K562 (cell line): ENCODE results near the gene VGF. TPM values are rescaled to one million over a fixed set of nuclear protein-coding genes. Genes with fewer than 3 reads are reported as not detected.
A peak's percentile ranks its signal among the peaks of the same experiment; 100 is the strongest.

Experiments used
- ASH1L ChIP-seq: fragments of 450-650 bp; IDR thresholded peaks from 2 replicates; pipeline ENCODE4 v1.6.1; 2018; ENCODE audit warnings: borderline replicate concordance, mild to moderate bottlenecking, low read depth; ENCODE audit not compliant: partially characterized antibody
- BMI1 ChIP-seq: fragments of 150-350 bp; IDR thresholded peaks from 2 replicates; pipeline ENCODE4 v1.6.1; 2014; ENCODE audit warnings: low read length
- DNMT1 ChIP-seq: fragments of 450-650 bp; IDR thresholded peaks from 2 replicates; pipeline ENCODE4 v1.6.1; 2016; ENCODE audit warnings: antibody characterized with exemption, mild to moderate bottlenecking
- KLF10 ChIP-seq: fragments of 250-450 bp; sonication (Bioruptor Pico); IDR thresholded peaks from 2 replicates; pipeline ENCODE4 v1.6.1; 2021; ENCODE audit warnings: matching md5 sums
- MAFG ChIP-seq: fragments of 450-650 bp; conservative IDR thresholded peaks from 2 replicates; pipeline ENCODE4 v1.6.1; 2016; ENCODE audit warnings: missing genetic modification characterization, missing compliant biosample characterization
- MTA2 ChIP-seq: fragments of 450-650 bp; IDR thresholded peaks from 2 replicates; pipeline ENCODE4 v1.6.1; 2016; ENCODE audit warnings: low read depth
- MYC ChIP-seq, 2 experiments: fragments of 250-450 bp in 1 of 2; sonication (Bioruptor Pico) in 1 of 2; IDR thresholded peaks; 2 replicates each; pipeline versions ENCODE4 v1.5.1 to v1.6.1; 2012 to 2021; ENCODE audit warnings: low read depth in 2 of 2, borderline replicate concordance in 1 of 2, improper control_type of control experiment in 1 of 2, low read length in 1 of 2, mild to moderate bottlenecking in 1 of 2, moderate library complexity in 1 of 2
- NFIC ChIP-seq: fragments of 450-650 bp; IDR thresholded peaks from 2 replicates; pipeline ENCODE4 v1.6.1; 2017; ENCODE audit warnings: mild to moderate bottlenecking, inconsistent platforms
- NFRKB ChIP-seq: fragments of 450-650 bp; IDR thresholded peaks from 2 replicates; pipeline ENCODE4 v1.6.1; 2016; ENCODE audit warnings: low read depth
- POLR3G ChIP-seq: IDR thresholded peaks from 2 replicates; pipeline ENCODE4 v1.6.1; 2011; ENCODE audit not compliant: insufficient read length, insufficient replicate concordance; ENCODE audit errors: extremely low read depth
- RAD21 ChIP-seq, 2 experiments: fragments of 250-450 bp in 1 of 2; fragments of 450-650 bp in 1 of 2; sonication (Bioruptor Pico) in 1 of 2; formaldehyde crosslinking in 1 of 2; IDR thresholded peaks in 1 of 2; conservative IDR thresholded peaks in 1 of 2; 2 replicates each; pipeline versions ENCODE4 v1.4.0 to v1.8.0; 2020 to 2022; ENCODE audit warnings: mild to moderate bottlenecking in 2 of 2, moderate library complexity in 1 of 2
- SRSF3 ChIP-seq: fragments of 200-400 bp; formaldehyde crosslinking; IDR thresholded peaks from 2 replicates; pipeline ENCODE4 v1.6.1; 2016; ENCODE audit warnings: mild to moderate bottlenecking, low read length, moderate library complexity; ENCODE audit not compliant: insufficient read depth
- TCF3 ChIP-seq: sonication (generic); formaldehyde crosslinking; IDR thresholded peaks from 2 replicates; pipeline ENCODE4 v1.4.0; 2020; ENCODE audit warnings: mild to moderate bottlenecking, missing genetic modification reagents
- TCF7 ChIP-seq: sonication (generic); IDR thresholded peaks from 2 replicates; pipeline ENCODE4 v1.6.1; 2016; ENCODE audit warnings: antibody characterized with exemption, borderline replicate concordance
- U2AF1 ChIP-seq: fragments of 200-400 bp; formaldehyde crosslinking; optimal IDR thresholded peaks from 2 replicates; pipeline ENCODE3; 2017; ENCODE audit warnings: mild to moderate bottlenecking, low read depth, low read length, moderate library complexity
- WHSC1 ChIP-seq: IDR thresholded peaks from one replicate; pipeline ENCODE4 v1.6.1; 2012; ENCODE audit warnings: low read length, control low read depth, inconsistent platforms
- ZBTB1 ChIP-seq: sonication (generic); formaldehyde crosslinking; IDR thresholded peaks from 2 replicates; pipeline ENCODE4 v1.8.1; 2023; ENCODE audit warnings: missing genetic modification reagents, low read depth, mild to moderate bottlenecking, borderline replicate concordance
- ZNF79 ChIP-seq: fragments of 250-450 bp; sonication (Bioruptor Pico); IDR thresholded peaks from 2 replicates; pipeline ENCODE4 v1.4.0; 2020; ENCODE audit warnings: low read depth, mild to moderate bottlenecking, moderate library complexity
- polyA plus RNA-seq, 8 experiments: library from polyadenylated mRNA; depleted of rRNA in 4 of 8; stranded (reverse) in 5 of 8; unstranded in 3 of 8; fragments of >200 nt; fragmentation: Nextera tagmentation in 2 of 8; fragmentation: Illumina TruSeq in 1 of 8; extraction: Ambion mirVana in 2 of 8; extraction: Trizol in 1 of 8; gene quantifications; 2 replicates each; pipeline versions ENCODE4 v1.2.1 to v1.2.3, GENCODE V29; 2011 to 2014; ENCODE audit warnings: inconsistent platforms in 1 of 8, missing spikeins in 1 of 8
- total RNA-seq, 7 experiments: library from RNA; depleted of rRNA in 6 of 7; stranded (reverse); fragments of >200 nt in 6 of 7; fragmentation: Illumina TruSeq in 2 of 7; extraction: Trizol in 2 of 7; gene quantifications; 2 replicates each; pipeline versions ENCODE4 v1.2.1 to v1.2.3, GENCODE V29; 2011 to 2021; ENCODE audit warnings: low replicate concordance in 1 of 7
- TF ChIP-seq, protein P1 (sequence below): sonication (generic); formaldehyde crosslinking; IDR thresholded peaks from 2 replicates; pipeline ENCODE4 v1.8.0; 2022; ENCODE audit warnings: missing genetic modification reagents, mild to moderate bottlenecking, borderline replicate concordance
- TF ChIP-seq, protein P2 (sequence below): fragments of 450-650 bp; IDR thresholded peaks from 2 replicates; pipeline ENCODE4 v1.6.1; 2017; ENCODE audit warnings: antibody characterized with exemption
- TF ChIP-seq, protein P3 (sequence below): fragments of 450-650 bp; IDR thresholded peaks from 2 replicates; pipeline ENCODE4 v1.6.1; 2016
- TF ChIP-seq, protein P4 (sequence below): fragments of 450-650 bp; conservative IDR thresholded peaks from 2 replicates; pipeline ENCODE4 v1.6.1; 2016; ENCODE audit warnings: missing genetic modification characterization, low read depth, mild to moderate bottlenecking, control low read depth, missing compliant biosample characterization

VGF gene
- total and polyA plus RNA-seq, 9 of the 15 experiments (the other 6 are each of a cell fraction or from before 2014, with no cell fraction given) = 0.03 to 5.7 (median 0.34) TPM

DNA sequence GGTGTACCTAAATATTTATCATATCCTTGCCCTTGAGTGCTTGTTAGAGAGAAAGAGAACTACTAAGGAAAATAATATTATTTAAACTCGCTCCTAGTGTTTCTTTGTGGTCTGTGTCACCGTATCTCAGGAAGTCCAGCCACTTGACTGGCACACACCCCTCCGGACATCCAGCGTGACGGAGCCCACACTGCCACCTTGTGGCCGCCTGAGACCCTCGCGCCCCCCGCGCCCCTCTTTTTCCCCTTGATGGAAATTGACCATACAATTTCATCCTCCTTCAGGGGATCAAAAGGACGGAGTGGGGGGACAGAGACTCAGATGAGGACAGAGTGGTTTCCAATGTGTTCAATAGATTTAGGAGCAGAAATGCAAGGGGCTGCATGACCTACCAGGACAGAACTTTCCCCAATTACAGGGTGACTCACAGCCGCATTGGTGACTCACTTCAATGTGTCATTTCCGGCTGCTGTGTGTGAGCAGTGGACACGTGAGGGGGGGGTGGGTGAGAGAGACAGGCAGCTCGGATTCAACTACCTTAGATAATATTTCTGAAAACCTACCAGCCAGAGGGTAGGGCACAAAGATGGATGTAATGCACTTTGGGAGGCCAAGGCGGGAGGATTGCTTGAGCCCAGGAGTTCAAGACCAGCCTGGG, 27.0 kb downstream of the VGF start (continued):
- TF ChIP-seq, protein P1, sequence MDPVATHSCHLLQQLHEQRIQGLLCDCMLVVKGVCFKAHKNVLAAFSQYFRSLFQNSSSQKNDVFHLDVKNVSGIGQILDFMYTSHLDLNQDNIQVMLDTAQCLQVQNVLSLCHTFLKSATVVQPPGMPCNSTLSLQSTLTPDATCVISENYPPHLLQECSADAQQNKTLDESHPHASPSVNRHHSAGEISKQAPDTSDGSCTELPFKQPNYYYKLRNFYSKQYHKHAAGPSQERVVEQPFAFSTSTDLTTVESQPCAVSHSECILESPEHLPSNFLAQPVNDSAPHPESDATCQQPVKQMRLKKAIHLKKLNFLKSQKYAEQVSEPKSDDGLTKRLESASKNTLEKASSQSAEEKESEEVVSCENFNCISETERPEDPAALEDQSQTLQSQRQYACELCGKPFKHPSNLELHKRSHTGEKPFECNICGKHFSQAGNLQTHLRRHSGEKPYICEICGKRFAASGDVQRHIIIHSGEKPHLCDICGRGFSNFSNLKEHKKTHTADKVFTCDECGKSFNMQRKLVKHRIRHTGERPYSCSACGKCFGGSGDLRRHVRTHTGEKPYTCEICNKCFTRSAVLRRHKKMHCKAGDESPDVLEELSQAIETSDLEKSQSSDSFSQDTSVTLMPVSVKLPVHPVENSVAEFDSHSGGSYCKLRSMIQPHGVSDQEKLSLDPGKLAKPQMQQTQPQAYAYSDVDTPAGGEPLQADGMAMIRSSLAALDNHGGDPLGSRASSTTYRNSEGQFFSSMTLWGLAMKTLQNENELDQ = no peak
- TF ChIP-seq NFRKB (peak; percentile 77; the same call in 1 of the 2 replicates), WHSC1 (no peak), ZBTB1 (no peak), BMI1 (no peak), DNMT1 (no peak), SRSF3 (no peak), NFIC (peak; percentile 66), ASH1L (no peak), POLR3G (no peak), MTA2 (no peak; the same call in 1 of the 2 replicates), MYC (IDR thresholded peaks at IDR 0.05; ENCODE audit: low read depth, low read length) (peak; percentile 92), MYC (CRISPR knock-in tag; IDR thresholded peaks at IDR 0.05; ENCODE audit: borderline replicate concordance, low read depth) (no peak), U2AF1 (no peak), TCF3 (CRISPR knock-in tag) (peak; percentile 47; the same call in 1 of the 2 replicates), KLF10 (CRISPR knock-in tag) (no peak), TCF7 (no peak), RAD21 (CRISPR knock-in tag; conservative IDR thresholded peaks at IDR 0.05 in 1 of 2, IDR thresholded peaks at IDR 0.05 in 1 of 2) (peak; percentile 89 to 94), ZNF79 (CRISPR knock-in tag) (no peak), MAFG (tag) (peak; percentile 58)
- TF ChIP-seq, protein P2, sequence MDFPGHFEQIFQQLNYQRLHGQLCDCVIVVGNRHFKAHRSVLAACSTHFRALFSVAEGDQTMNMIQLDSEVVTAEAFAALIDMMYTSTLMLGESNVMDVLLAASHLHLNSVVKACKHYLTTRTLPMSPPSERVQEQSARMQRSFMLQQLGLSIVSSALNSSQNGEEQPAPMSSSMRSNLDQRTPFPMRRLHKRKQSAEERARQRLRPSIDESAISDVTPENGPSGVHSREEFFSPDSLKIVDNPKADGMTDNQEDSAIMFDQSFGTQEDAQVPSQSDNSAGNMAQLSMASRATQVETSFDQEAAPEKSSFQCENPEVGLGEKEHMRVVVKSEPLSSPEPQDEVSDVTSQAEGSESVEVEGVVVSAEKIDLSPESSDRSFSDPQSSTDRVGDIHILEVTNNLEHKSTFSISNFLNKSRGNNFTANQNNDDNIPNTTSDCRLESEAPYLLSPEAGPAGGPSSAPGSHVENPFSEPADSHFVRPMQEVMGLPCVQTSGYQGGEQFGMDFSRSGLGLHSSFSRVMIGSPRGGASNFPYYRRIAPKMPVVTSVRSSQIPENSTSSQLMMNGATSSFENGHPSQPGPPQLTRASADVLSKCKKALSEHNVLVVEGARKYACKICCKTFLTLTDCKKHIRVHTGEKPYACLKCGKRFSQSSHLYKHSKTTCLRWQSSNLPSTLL = no peak
- TF ChIP-seq, protein P3, sequence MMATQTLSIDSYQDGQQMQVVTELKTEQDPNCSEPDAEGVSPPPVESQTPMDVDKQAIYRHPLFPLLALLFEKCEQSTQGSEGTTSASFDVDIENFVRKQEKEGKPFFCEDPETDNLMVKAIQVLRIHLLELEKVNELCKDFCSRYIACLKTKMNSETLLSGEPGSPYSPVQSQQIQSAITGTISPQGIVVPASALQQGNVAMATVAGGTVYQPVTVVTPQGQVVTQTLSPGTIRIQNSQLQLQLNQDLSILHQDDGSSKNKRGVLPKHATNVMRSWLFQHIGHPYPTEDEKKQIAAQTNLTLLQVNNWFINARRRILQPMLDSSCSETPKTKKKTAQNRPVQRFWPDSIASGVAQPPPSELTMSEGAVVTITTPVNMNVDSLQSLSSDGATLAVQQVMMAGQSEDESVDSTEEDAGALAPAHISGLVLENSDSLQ = peak; percentile 88
- TF ChIP-seq, protein P4, sequence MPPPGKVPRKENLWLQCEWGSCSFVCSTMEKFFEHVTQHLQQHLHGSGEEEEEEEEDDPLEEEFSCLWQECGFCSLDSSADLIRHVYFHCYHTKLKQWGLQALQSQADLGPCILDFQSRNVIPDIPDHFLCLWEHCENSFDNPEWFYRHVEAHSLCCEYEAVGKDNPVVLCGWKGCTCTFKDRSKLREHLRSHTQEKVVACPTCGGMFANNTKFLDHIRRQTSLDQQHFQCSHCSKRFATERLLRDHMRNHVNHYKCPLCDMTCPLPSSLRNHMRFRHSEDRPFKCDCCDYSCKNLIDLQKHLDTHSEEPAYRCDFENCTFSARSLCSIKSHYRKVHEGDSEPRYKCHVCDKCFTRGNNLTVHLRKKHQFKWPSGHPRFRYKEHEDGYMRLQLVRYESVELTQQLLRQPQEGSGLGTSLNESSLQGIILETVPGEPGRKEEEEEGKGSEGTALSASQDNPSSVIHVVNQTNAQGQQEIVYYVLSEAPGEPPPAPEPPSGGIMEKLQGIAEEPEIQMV (tag) = no peak
